DOHH2 (cell line): ENCODE measurements around the gene ZNF219.

Experiments
- EZH2phosphoT487 ChIP-seq: fragments of 200-600 bp; sonication (generic); IDR thresholded peaks from 2 replicates; pipeline ENCODE4 v1.6.1; 2017; ENCODE audit warnings: borderline replicate concordance, mild to moderate bottlenecking, antibody characterized with exemption, low read length, moderate library complexity, mixed read lengths
- TF ChIP-seq, protein P1 (sequence below): fragments of 200-600 bp; sonication (generic); IDR thresholded peaks from one replicate; pipeline ENCODE4 v1.5.1; 2014; ENCODE audit warnings: antibody characterized with exemption, mild to moderate bottlenecking, low read depth, low read length; ENCODE audit not compliant: poor library complexity, severe bottlenecking

- TF ChIP-seq, protein P1, sequence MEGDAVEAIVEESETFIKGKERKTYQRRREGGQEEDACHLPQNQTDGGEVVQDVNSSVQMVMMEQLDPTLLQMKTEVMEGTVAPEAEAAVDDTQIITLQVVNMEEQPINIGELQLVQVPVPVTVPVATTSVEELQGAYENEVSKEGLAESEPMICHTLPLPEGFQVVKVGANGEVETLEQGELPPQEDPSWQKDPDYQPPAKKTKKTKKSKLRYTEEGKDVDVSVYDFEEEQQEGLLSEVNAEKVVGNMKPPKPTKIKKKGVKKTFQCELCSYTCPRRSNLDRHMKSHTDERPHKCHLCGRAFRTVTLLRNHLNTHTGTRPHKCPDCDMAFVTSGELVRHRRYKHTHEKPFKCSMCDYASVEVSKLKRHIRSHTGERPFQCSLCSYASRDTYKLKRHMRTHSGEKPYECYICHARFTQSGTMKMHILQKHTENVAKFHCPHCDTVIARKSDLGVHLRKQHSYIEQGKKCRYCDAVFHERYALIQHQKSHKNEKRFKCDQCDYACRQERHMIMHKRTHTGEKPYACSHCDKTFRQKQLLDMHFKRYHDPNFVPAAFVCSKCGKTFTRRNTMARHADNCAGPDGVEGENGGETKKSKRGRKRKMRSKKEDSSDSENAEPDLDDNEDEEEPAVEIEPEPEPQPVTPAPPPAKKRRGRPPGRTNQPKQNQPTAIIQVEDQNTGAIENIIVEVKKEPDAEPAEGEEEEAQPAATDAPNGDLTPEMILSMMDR, result no peak
- peak; percentile 92; the same call in 1 of the 2 replicates for TF ChIP-seq EZH2phosphoT487
Observed at GRCh38 chr14:21069388-21070082, 28.9 kb downstream of the ZNF219 start.
